Spleen (tissue), 7 donors: ENCODE results near the gene SOX6.

Experiments used
- CTCF ChIP-seq, 11 experiments: fragments of 200-600 bp in 7 of 11; fragments of 450-650 bp in 4 of 11; sonication (generic) in 4 of 11; IDR thresholded peaks in 8 of 11; conservative IDR thresholded peaks in 3 of 11; 1 replicate in 7 of 11; 2 replicates in 4 of 11; pipeline versions ENCODE4 v1.4.0 to v1.8.0; 2016 to 2021; ENCODE audit warnings: antibody characterized with exemption in 11 of 11, inconsistent platforms in 4 of 11, mild to moderate bottlenecking in 1 of 11
- POLR2A ChIP-seq, 3 donors: fragments of 450-650 bp; IDR thresholded peaks; one replicate each; pipeline ENCODE4 v1.5.1; 2017; ENCODE audit warnings: antibody characterized with exemption in 3 of 3, mild to moderate bottlenecking in 1 of 3
- POLR2AphosphoS5 ChIP-seq, 3 donors: sonication (generic); formaldehyde crosslinking; IDR thresholded peaks; one replicate each; pipeline ENCODE4 v1.5.1; 2017; ENCODE audit warnings: antibody characterized with exemption in 3 of 3
- donor health status: DM: no; HTN: no; CAD: no; lungs with moderate emphysema.
- donor health status: DM: no; HTN: no; CAD: no.
- donor health status: DM: no; HTN: no; CAD: no.

- TF ChIP-seq POLR2A (IDR thresholded peaks at IDR 0.05), result no peak
- TF ChIP-seq CTCF (IDR thresholded peaks at IDR 0.05 in 8 of 11, conservative IDR thresholded peaks at IDR 0.05 in 3 of 11), result no peak
- TF ChIP-seq POLR2AphosphoS5 (IDR thresholded peaks at IDR 0.05), result no peak
Measured at GRCh38 chr11:16126362-16126761, 230.0 kb downstream of the SOX6 start.
